GM12872 (cell line): ENCODE data around the gene CWF19L2.

Experiments used
- TF ChIP-seq, protein P1 (sequence below): IDR thresholded peaks from 3 replicates; pipeline ENCODE4 v1.5.1; 2011; ENCODE audit warnings: low read depth, mild to moderate bottlenecking, low read length, moderate library complexity; ENCODE audit not compliant: insufficient read depth

The CWF19L2 gene

DNA sequence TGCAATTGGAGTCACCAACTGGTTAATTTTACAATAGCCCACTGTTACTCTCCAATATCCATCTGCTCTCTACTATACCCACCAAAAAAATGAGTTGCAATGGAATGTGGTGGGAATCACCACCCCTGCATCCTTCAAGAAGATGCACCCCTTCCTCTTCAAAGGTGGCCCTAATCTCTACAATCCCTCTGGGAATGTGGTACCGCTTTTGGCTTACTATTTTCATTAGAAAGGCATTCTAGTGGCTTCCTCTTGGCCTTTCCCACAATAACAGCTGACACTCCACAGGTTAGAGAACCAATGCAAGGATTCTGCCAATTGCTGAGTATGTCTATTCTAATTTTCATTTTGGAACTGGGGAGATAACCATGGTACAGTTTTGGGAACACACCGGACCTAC lies 33.2 kb upstream of the CWF19L2 start:
- TF ChIP-seq, protein P1, sequence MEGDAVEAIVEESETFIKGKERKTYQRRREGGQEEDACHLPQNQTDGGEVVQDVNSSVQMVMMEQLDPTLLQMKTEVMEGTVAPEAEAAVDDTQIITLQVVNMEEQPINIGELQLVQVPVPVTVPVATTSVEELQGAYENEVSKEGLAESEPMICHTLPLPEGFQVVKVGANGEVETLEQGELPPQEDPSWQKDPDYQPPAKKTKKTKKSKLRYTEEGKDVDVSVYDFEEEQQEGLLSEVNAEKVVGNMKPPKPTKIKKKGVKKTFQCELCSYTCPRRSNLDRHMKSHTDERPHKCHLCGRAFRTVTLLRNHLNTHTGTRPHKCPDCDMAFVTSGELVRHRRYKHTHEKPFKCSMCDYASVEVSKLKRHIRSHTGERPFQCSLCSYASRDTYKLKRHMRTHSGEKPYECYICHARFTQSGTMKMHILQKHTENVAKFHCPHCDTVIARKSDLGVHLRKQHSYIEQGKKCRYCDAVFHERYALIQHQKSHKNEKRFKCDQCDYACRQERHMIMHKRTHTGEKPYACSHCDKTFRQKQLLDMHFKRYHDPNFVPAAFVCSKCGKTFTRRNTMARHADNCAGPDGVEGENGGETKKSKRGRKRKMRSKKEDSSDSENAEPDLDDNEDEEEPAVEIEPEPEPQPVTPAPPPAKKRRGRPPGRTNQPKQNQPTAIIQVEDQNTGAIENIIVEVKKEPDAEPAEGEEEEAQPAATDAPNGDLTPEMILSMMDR: no peak

DNA sequence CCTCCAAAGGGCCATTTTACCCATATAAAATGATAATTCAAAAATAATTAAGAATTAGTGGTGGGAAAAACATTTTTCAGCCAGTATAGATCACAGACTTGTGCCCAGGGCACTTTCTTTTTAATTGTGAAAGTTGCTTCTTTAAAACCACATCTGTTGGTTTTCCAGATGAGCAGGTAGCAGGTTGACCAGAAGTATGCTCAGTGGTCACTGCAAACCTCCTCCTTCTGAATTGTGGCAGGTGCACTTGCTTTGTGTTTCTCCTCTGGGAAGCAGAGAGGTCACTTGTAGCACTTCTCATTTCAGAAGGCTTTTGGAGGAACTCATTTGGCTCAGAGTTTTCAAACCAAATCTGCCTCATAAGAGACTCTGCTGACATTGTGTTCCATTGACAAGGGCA lies 24.6 kb upstream of the CWF19L2 start:
- TF ChIP-seq, protein P1: no peak

DNA sequence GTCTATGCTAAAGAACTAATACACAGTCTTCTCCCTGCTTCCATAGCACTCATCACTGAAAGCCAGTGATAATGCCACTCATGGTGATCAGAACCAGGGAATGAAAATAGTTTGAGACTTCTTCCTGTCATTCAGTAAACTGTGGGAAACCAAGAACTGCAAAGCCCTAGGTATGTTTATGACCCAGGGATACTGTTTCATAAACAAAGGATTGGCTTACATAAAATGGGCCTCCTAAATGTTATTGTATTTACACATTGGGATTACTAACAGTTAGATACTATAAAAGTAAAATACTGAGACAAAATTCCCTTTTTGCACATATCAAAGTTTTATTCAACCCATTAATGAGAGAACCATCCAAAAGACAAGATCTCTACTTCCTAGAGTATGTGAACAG lies 21.3 kb upstream of the CWF19L2 start:
- TF ChIP-seq, protein P1: no peak

DNA sequence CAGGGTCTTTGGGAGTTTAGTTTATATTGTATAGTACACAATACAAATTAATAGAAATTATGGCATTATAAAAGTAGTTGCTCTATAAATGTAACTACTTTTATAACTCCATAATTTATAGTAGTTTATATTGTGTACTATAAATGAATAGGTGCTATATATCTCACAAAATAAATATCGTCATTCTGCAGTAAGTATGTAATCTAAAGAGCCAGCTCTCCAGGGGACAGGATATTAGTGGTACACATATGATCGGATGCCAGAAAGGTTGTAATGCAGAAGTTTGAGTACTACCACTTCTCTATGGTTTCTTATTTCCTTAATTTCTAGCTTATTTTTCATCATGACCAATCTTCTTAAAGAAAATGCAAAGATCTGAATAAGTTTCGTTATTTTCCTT lies 20.2 kb upstream of the CWF19L2 start:
- TF ChIP-seq, protein P1: no peak

DNA sequence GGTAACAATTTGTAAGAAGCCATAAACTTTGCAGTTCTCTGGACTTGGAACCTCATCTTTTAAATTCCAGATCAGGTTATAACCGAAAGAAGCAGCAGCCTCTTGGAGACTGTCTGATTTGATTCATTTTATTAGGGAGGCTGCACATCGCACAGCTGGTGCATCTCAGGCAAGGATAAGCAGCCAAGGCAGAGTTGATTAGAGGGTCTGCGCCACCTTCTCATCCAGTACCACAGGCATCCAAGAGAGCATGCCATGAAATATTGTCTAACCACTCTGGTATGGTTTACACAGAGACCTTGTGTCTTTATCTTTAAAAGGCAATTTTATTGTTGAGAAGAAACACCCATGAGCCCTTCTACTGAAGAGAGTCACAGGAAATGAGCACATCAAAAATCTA lies 16.2 kb upstream of the CWF19L2 start:
- TF ChIP-seq, protein P1: no peak

DNA sequence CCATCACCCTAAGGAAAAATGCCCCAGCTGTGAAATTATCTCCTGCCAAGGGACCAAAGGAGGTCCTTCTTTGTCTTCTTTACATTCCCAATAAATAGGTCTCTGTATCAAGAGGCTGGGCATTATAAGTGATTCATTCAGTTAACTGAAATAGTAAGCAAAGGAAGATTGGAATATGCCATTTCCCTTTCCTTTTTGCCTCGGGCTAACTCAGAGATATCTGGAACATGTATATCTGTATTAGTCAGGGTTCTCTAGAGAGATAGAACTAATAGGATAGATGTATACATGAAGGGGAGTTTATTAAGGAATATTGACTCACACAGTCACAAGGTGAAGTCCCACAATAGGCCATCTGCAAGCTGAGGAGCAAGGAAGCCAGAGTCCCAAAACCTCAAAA lies 15.3 kb upstream of the CWF19L2 start:
- TF ChIP-seq, protein P1: no peak

DNA sequence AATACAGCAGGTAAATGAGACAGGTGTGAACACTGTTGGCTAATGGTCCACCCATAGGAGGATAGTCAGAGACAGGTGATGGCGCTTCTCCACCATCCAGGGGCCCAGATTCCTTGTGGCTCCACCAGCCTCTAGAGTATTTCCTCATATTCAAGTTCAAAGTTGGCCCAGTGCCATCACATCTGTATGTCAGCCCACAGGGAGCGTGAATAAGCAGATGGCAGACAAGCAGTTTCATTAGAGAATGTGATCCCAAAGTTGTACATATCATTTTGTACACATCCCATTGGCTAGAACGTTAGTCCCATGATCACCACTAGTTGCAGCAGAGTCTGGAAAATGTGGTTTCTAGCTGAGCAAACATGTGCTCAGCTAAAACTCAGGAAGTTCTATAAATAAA lies 11.0 kb upstream of the CWF19L2 start:
- TF ChIP-seq, protein P1: no peak

DNA sequence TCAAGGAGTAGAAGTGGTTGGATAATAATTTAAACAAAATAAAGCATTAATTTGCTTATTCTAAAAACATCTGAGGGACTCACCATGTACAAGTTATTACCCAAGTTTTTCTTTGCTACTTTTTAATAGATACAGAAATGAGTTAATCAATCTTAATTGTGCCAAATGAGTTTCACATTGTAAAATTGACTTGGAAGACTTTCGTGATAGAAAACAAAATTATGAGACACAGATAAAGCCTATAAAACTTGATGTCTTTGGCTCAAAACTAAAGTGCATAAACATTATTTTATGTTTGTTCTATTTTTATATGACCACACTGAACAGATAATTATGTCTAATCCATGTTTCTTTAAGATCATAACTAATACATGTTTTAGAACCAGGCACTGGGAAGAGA lies 10.1 kb upstream of the CWF19L2 start:
- TF ChIP-seq, protein P1: no peak
